ENCODE measurements around the gene TNFRSF25. TPM values are rescaled to one million over a fixed set of nuclear protein-coding genes. Genes with fewer than 3 reads are reported as not detected.
A peak's percentile ranks its signal among the peaks of the same experiment; 100 is the strongest.

The TNFRSF25 gene
- polyA plus RNA-seq, 1 of the 3 experiments (the other 2 are of a cell fraction), result 20.8 TPM

DNA sequence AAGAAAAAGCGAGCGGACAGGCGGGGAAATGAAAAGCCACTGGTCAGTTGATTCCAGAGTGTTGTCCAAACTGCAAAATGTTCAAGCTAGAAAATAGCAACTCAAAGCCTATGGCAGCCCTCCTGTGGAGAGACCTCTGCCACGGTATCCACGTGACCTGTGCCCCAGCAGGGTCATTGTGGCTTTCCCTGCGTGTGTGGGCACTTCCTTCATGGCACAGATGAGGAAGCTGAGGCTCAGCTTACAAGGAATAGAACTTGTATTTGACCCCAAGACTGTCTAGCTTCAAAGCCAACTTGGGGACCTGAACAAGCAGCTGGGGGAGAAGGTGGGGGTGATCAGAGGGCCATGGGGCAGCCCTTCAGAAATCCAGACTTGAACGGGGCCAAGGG is 41.1 kb upstream of the TNFRSF25 start (continued):
- TF ChIP-seq, protein P1, sequence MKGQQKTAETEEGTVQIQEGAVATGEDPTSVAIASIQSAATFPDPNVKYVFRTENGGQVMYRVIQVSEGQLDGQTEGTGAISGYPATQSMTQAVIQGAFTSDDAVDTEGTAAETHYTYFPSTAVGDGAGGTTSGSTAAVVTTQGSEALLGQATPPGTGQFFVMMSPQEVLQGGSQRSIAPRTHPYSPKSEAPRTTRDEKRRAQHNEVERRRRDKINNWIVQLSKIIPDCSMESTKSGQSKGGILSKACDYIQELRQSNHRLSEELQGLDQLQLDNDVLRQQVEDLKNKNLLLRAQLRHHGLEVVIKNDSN (IDR thresholded peaks at IDR 0.05; ENCODE audit: borderline replicate concordance, low read depth), result no peak
- TF ChIP-seq RAD21 (IDR thresholded peaks at IDR 0.05; ENCODE audit: low read length) (no peak), EP300 (IDR thresholded peaks at IDR 0.05; ENCODE audit: borderline replicate concordance in 1 of 2, low read depth in 1 of 2, low read length in 1 of 2) (no peak), SMC3 (IDR thresholded peaks at IDR 0.05; ENCODE audit: low read depth, low read length) (no peak)

- no peak overlapping the region for H3K9ac ChIP-seq
- H3K36me3 ChIP-seq (replicated peaks in 1 of 2; ENCODE audit: control insufficient read depth in 1 of 2, insufficient read depth in 2 of 2, low read length in 1 of 2), result no peaks in the 10 kb centered on the region
- TF ChIP-seq ELF1 (IDR thresholded peaks at IDR 0.05), result no peak
- TF ChIP-seq RAD21 (IDR thresholded peaks at IDR 0.05; ENCODE audit: low read length), result no peak
- TF ChIP-seq PBX3 (IDR thresholded peaks at IDR 0.05), result no peak
- TF ChIP-seq CHD2 (IDR thresholded peaks at IDR 0.05; ENCODE audit: low read length, partially characterized antibody), result no peak
- TF ChIP-seq NRF1 (IDR thresholded peaks at IDR 0.05; ENCODE audit: low read depth, low read length), result no peak
- no peak for TF ChIP-seq RFX5 (IDR thresholded peaks at IDR 0.05; ENCODE audit: low read length)
- no peak for TF ChIP-seq GABPA (IDR thresholded peaks at IDR 0.05; ENCODE audit: low read depth)
- no peak for TF ChIP-seq USF2 (IDR thresholded peaks at IDR 0.05; ENCODE audit: borderline replicate concordance, low read depth, low read length)
- TF ChIP-seq POLR2AphosphoS5 (IDR thresholded peaks at IDR 0.05; ENCODE audit: low read depth, low read length), result no peak
- TF ChIP-seq TAF1 (IDR thresholded peaks at IDR 0.05; ENCODE audit: borderline replicate concordance, low read depth, low read length), result no peak
- TF ChIP-seq RCOR1 (IDR thresholded peaks at IDR 0.05; ENCODE audit: low read length), result no peak
- TF ChIP-seq, protein P1 (IDR thresholded peaks at IDR 0.05; ENCODE audit: borderline replicate concordance, low read depth), result no peak
- TF ChIP-seq, protein P2, sequence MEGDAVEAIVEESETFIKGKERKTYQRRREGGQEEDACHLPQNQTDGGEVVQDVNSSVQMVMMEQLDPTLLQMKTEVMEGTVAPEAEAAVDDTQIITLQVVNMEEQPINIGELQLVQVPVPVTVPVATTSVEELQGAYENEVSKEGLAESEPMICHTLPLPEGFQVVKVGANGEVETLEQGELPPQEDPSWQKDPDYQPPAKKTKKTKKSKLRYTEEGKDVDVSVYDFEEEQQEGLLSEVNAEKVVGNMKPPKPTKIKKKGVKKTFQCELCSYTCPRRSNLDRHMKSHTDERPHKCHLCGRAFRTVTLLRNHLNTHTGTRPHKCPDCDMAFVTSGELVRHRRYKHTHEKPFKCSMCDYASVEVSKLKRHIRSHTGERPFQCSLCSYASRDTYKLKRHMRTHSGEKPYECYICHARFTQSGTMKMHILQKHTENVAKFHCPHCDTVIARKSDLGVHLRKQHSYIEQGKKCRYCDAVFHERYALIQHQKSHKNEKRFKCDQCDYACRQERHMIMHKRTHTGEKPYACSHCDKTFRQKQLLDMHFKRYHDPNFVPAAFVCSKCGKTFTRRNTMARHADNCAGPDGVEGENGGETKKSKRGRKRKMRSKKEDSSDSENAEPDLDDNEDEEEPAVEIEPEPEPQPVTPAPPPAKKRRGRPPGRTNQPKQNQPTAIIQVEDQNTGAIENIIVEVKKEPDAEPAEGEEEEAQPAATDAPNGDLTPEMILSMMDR (IDR thresholded peaks at IDR 0.05), result no peak
- TF ChIP-seq MEF2A (IDR thresholded peaks at IDR 0.05; ENCODE audit: borderline replicate concordance, low read depth), result no peak
- no peak for TF ChIP-seq SMC3 (IDR thresholded peaks at IDR 0.05; ENCODE audit: low read depth, low read length)
- TF ChIP-seq GATA2 (CRISPR knock-in tag; IDR thresholded peaks at IDR 0.05), result no peak
- ChIA-PET POLR2A (interaction anchor here (1.0 to 1.6 kb wide), 5 partner anchors 8 to 15 kb away, joined by 3 to 10 read pairs (median 4); partner anchors contain the start of gene PLEKHG5), CTCF (interaction anchor here (0.5 to 17.4 kb wide), 6 partner anchors 11 to 142 kb away, joined by 3 to 211 read pairs (median 7); partner anchors contain the start of gene PLEKHG5)
- H4K20me1 ChIP-seq (ENCODE audit: insufficient read depth), result no peaks in the 10 kb centered on the region
- peak; percentile 40 for DNase-seq
- peak overlapping the region in 1 of 2 experiments; percentile 93; a peak in 2 of 4 replicates for H3K27ac ChIP-seq (ENCODE audit: low read depth in 2 of 2, low read length in 1 of 2)
- H3K27me3 ChIP-seq (ENCODE audit: insufficient read depth), result no peaks in the 10 kb centered on the region
- H3F3A ChIP-seq (replicated peaks; ENCODE audit: insufficient read depth), result no peaks in the 10 kb centered on the region
- H3K9me2 ChIP-seq, result no peaks in the 10 kb centered on the region
- no peak overlapping the region for H2AFZ ChIP-seq (ENCODE audit: low read depth)
- 89% methylated on average over 22 of the region's 31 CpGs for WGBS (ENCODE audit: low lambda C conversion rate)
- H3K4me2 ChIP-seq, result no peak overlapping the region
- H3K79me2 ChIP-seq (ENCODE audit: insufficient read depth), result no peaks in the 10 kb centered on the region
- H3K4me3 ChIP-seq (ENCODE audit: low read depth in 2 of 2, low read length in 1 of 2), result no peak overlapping the region
- peaks cover 0 to 89% of the 10 kb centered on the region in 2 experiments; a peak in 2 of 4 replicates for H3K4me1 ChIP-seq (ENCODE audit: control insufficient read depth in 1 of 2, insufficient read depth in 2 of 2, low read depth in 1 of 2, low read length in 1 of 2)
- H3K9me3 ChIP-seq, result no peaks in the 10 kb centered on the region
These were observed 40.5 kb upstream of the TNFRSF25 start for GRCh38 chr1:6506210-6507036.
